Measurements from ENCODE around the gene INPP5K.
"Not testable (repeated sequence)": the region's sequence is repeated elsewhere in the genome, so short reads cannot be mapped to it uniquely, and the experiment has no call there.

INPP5K gene

DNA sequence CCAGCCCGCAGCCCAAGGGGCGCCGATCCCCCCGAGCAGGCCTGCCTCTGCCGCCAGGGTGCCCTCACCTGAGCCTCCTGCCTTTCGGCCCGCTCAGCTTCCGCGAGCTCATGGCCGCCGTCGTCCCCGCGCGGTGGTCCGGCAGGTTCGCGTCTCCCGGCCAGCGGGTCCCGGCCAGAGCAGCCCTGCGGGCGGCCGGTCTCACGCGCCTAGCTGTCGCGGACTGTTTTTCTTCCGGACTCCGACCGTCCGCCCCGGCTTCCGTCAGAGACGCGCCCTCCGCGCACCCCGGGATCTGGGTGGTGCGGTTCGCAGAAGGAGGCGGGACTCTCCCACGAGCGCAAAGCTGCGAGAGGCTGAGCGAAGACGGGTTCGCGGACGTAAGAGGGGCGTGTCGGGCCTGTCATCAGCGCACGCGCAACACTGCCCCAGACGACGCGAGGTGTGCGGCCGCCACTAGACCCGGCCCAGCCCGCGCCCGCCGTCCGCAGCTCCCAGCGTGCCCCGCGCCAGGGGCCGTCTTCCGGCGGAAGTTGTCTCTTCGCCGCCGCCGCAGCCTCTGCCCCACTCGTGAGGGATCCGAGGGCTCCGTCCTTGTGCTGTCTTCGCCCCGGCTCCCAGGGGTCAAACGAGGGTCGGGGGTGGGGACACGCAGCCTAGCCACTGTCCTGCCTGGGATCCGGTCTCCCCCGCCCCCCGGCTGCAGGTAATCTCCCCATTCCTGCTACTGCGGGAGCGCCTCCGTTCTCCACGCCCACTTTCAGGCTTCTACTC lies at the start of gene INPP5K:
INPP5K (minus strand) TSS at position 225 of the 774 bp plus-strand sequence; CDS start at position 112, 113 bp downstream.
- DNase-seq (ENCODE audit: low spot score): peak; percentile 99

DNA sequence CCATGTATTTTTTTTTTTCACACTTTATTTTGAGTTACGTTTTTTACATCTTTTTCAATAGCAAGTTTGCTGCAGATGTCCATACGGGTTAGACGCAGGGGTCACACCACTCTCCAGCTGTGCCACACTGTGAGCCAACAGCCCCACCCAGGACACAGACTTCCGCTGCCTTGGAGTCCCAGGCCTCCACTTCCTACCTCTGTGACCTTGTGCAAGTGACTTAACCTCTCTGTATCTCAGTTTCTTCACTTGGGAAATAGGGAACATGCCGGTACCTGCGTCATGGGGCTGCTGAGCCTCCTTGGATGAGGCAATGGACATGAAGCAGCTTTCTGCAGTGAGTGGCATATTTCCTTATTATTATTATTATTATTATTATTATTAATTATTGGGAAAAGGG lies 49.5 kb upstream of the INPP5K start:
- no peak for DNase-seq (ENCODE audit: low spot score)

- peak; percentile 93 for DNase-seq (ENCODE audit: low spot score)
Measured at GRCh38 chr17:1563786-1564613, 47.6 kb upstream of the INPP5K start.

GRCh38 chr17:1563471-1563785 lies 47.0 kb upstream of the INPP5K start:
- DNase-seq (ENCODE audit: low spot score): not testable (repeated sequence)

DNA sequence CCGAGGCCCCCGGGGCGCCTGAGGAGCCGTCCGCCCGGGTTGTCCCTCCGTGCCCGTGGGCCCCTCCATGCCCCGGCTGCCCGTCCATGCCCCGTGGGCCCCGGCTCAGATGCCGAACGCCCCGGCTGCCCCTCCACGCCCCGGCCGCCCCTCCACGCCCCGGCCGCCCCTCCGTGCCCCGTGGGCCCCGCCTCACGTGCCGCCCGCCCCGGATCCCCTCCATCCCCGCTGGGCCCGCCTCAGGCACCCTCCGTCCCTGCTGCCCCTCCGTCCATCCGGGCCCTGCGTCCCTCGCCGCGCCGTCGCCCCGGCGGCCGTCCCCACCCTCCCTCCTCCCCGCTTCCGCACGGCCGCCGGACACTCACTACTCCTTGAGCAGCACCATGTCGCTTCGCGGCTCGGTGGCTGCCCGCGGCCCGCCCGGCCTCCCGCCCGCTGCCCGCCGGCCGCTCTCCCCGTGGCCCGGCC lies 45.8 kb upstream of the INPP5K start:
- no peak for DNase-seq (ENCODE audit: low spot score)

DNA sequence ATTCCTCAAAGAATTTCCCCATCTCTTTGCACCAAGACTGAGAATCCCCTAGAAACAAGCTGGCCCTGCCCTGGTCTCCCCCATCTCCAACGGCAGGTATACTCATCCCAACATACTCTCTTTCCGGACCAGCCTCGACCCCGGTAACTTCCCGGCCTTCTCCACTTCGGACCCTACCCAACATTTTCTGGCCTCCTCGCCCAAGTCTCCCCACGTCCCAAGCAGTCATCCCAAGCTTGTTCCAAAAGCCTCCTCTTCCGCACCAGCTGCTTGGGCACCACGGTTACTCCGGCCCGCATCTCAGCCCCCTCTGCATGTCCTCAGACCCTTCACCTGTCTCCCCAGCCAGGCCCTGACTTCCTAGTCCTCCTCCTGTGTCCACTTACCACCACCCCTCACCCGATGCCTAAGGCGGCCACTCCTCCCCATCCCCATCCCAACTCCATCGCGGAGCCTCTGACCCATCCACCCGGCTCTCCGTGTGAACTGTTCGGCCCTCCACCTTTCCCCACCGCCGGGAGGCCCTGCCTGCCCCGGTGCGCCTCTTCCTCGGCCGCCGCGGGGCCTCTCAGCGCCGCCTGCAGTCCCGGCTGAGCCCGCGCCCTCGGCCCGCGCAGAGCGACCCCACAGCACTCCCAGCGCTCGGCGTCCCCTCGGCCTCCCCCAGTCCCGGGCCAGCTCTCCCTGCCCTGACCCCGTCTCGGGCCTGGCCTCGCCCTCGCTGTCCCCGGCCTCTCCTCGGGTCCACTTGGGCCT lies 45.2 kb upstream of the INPP5K start:
- DNase-seq (ENCODE audit: low spot score): peak; percentile 36

DNA sequence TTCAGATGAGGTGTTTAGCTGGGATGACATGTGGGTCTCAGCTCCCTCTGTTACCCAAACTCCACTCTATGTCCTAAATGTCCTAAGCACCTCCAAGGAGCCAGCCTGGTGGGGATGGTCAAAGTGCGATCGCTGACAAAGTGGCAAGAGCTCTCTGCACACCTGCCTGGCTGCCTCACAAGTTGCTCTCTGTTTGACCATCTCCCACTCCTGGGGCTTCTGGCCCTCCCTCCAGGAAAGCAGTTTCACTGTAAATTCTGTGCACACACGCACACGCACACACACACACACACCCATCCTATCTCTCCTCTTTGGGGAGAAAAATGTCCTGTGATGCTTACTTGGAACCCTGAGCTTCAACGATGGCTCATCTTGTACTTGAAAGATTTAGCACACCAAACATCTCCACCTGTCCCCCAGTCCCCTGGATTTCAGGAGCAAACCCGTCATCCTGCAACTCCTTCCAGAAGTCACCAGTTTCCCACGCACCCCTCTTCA lies 44.5 kb upstream of the INPP5K start:
- no peak for DNase-seq (ENCODE audit: low spot score)

DNA sequence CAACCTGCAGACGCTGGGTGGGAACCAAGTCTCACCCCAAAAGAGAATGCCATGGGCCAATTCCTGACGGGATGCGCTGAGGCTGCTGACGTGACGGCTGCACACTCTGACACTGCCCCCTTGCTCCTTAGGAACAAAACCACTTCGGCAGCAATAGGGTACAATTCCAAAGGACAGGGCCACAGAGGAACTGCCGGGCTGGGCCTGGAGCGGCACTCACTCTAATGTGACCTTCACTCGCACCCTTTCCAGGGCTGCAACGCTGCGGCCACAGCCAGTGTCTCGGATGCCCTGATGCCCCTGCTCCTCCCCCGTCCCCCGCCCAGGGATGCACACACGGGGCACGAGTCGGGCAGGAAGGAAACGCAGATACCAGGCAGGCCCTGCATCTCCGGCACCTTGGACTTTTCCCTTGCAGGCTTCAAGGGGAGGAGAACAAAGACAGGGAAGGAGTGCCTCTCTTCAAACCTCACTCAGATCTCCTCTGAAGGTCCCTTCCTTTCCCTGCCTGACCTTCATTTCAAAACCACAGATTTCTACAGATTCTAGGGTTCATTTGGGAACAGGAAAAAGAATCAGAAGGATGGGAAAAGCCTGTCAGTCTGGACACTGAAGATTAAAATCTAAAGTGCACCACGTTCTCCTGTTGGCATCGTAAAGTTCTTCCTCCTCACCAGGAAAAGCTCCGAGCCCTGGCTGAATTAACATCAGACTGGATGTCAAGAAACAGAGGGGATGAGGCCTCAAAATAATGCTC lies 43.9 kb upstream of the INPP5K start:
- DNase-seq (ENCODE audit: low spot score): no peak

- DNase-seq (ENCODE audit: low spot score): no peak
Measured at GRCh38 chr17:1559047-1560043, 42.9 kb upstream of the INPP5K start.

- DNase-seq (ENCODE audit: low spot score): no peak
Measured at GRCh38 chr17:1558401-1558800, 42.0 kb upstream of the INPP5K start.

GRCh38 chr17:1557355-1558095 lies 41.1 kb upstream of the INPP5K start:
- DNase-seq (ENCODE audit: low spot score): no peak

DNA sequence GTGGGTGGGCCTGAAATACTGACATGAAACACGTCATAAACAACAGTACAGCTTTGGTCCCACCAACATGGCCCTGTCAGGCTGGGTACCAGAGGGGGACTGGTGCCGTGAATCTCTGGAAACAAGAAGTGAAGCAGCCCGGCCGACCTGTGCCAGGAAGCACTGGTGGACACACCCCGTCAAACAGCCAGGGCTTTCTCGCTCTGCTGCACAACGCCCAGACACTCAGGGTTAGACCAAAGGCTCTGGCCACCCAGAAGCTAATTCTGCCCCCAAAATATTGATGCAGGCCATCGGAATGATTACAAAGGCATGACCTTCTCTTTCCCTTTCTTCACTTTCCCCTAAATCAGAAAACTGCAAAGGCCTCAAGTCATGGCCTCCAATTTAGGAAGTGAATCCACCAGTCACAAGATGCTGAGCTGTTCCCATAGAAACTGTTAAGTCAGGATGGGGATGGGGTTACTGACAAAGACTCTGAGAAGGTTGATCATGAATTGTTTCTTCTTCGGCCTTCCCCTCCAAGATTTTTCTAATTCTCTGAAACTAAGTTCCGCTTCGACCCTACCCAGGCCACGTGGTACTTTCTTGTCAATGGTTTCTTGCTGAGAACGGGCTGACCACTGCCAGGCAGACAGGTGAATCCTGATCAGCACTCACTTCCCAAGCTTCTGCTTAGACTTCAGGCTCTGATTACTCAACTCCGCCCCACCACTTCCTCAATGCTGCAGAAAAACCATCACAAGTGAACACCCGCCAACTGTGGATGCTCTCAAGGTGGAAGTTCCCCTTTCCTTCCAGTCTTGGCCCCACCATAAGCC lies 39.4 kb upstream of the INPP5K start:
- DNase-seq (ENCODE audit: low spot score): no peak

GRCh38 chr17:1554751-1555540 lies 38.5 kb upstream of the INPP5K start:
- DNase-seq (ENCODE audit: low spot score): no peak

- no peak for DNase-seq (ENCODE audit: low spot score)
Measured at GRCh38 chr17:1553354-1554266, 37.2 kb upstream of the INPP5K start.

DNA sequence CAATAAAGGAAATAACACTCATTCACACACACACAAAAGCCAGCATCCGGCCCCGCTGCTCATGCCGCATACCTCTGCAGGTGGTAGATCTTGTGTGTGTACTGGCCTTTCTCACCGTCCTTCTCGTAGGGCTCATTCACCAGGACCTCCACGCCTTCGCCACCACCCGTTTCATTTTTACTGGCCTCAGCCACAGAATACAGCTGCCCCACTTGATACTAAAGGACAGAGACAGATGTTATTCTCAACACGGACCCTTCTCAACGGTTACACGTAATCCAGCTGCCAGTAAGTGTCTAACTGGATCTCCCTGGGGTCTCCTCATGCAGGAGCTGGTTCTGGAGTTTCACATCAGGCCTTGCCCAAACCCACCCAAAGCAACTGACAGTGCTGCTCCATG lies 36.5 kb upstream of the INPP5K start:
- DNase-seq (ENCODE audit: low spot score): no peak

DNA sequence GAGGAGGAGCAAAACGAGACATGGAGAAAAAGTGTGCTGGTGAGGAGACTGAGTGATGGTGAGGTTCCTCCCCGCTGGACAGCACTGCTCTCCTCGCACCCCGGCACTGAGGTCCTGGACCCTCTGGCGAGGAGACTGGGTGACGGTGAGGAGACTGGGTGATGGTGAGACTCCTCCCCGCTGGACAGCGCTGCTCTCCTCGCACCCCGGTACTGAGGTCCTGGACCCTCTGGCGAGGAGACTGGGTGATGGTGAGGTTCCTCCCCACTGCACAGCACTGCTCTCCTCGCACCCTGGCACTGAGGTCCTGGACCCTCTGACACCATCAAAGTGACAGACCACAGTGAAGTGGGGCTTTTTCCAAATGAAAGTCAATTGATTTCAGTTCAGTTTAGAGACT lies 35.3 kb upstream of the INPP5K start:
- DNase-seq (ENCODE audit: low spot score): no peak

DNA sequence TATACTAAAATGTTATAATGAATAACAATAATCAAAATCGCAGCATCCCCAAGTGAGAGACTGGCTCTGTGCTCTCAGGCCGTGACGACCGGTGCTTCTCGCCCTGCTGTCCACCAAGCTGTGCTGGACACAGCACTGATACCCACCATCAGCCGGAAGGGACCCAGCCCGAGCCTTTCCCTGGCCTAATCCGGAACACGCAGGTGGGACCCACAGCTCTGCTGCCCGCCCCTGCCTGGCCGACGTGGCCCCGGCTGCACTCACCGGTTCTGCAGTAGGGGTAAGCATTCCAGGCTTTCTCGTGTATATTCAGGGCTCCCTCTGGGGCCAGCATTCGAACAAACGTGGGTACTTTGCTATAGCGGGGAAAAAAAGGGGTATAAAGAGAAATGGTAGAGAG lies 31.6 kb upstream of the INPP5K start:
- DNase-seq (ENCODE audit: low spot score): no peak

Measured in hematopoietic multipotent progenitor cell treated with erythropoietin and hydrocortisone succinate and interleukin-3 and kit ligand, for 15 days (in vitro differentiated cells).